Fibroblast of villous mesenchyme (primary cell): ENCODE data around the gene AGBL4. TPM values are rescaled to one million over a fixed set of nuclear protein-coding genes. Genes with fewer than 3 reads are reported as not detected.

ENCODE experiments used
- DNase-seq: peaks from one replicate; pipeline ENCODE4 v3.0.0-alpha.2; 2010; ENCODE audit warnings: low read depth
- H3K4me3 ChIP-seq: 2 replicates; pipeline ENCODE4 v1.5.1; 2011; ENCODE audit warnings: low read depth, mild to moderate bottlenecking, low read length
- total RNA-seq: library from RNA; depleted of rRNA; stranded (reverse); fragments of >200 nt; gene quantifications from 2 replicates; pipeline ENCODE4 v1.2.3, GENCODE V29; 2012
- TF ChIP-seq, protein P1 (sequence below): IDR thresholded peaks from 2 replicates; pipeline ENCODE4 v1.5.1; 2012; ENCODE audit warnings: low read depth, mild to moderate bottlenecking, low read length; ENCODE audit not compliant: insufficient read depth

AGBL4 gene
- total RNA-seq, 1 donor: not detected

DNA sequence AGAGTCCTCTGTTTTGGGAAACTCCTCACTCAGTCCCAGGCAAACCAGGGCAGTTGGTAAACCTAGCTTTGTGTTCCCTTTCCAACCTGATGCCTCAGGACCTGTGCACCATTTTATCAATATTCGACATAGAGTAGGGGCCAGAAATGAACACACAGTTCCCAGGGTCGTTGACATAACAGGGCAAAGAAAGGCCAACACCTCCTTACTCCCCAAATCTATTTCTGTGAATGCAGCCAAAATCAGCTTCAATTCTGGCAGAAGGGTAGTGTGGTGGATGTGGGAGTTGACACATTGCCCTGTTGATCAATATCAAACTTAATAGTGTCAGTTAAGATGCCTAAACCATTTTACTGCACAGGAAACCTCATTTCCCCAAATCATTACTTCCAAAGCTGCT is 1447.2 kb downstream of the AGBL4 start:
- TF ChIP-seq, protein P1, sequence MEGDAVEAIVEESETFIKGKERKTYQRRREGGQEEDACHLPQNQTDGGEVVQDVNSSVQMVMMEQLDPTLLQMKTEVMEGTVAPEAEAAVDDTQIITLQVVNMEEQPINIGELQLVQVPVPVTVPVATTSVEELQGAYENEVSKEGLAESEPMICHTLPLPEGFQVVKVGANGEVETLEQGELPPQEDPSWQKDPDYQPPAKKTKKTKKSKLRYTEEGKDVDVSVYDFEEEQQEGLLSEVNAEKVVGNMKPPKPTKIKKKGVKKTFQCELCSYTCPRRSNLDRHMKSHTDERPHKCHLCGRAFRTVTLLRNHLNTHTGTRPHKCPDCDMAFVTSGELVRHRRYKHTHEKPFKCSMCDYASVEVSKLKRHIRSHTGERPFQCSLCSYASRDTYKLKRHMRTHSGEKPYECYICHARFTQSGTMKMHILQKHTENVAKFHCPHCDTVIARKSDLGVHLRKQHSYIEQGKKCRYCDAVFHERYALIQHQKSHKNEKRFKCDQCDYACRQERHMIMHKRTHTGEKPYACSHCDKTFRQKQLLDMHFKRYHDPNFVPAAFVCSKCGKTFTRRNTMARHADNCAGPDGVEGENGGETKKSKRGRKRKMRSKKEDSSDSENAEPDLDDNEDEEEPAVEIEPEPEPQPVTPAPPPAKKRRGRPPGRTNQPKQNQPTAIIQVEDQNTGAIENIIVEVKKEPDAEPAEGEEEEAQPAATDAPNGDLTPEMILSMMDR: no peak
- H3K4me3 ChIP-seq: no peak overlapping the region
- no peak for DNase-seq

DNA sequence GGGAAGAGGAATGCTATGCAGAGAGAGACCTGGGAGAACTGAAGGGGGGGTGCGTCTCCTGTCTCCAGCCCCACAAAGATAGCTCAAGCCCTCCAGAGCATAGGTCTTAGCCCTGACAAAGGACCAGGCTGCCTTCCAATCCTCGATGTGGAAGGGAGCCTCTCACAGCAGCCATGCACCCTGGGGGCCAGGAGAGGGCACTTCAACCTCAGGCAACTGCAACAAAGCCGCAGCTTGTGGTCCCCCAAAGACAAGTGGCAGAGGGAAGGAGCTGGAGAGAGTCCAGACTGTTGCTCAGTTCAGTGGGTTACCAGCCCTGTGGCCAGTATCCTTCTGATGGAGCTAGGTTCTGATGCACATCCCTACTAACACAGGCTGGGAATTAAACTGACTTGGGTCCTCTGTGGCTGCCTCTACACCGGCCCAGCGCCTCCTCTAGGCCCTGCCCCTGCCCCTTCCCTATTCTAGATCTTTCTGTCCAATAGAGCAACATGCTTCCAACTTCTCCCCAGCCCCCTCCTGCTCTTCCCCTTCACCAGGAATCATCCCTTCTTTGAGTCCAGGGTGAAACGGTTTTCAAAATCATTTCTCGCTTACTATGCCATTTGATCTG is 1451.0 kb downstream of the AGBL4 start:
- TF ChIP-seq, protein P1: peak; percentile 43
- no peak overlapping the region for H3K4me3 ChIP-seq
- DNase-seq: peak; percentile 8

DNA sequence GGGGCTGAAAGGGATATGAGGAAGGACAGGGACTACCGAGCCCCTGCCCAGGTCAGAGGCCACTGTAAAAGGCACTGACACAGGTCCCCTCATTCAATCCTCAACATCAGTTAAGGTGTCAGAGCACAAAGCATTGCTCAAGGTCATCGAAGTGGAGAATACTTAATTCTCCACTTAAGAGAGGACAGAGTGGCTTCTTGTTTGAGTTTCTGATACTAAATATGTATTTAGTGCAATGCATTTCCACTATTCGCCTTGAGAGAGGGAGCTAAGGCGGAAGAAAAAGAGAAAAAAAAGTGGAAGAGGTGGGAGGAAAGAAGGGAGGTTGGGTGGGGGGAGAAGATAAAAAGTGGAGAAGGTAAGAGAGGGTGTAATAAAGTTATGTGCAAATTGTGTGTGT is 1451.6 kb downstream of the AGBL4 start:
- TF ChIP-seq, protein P1: no peak
- no peak overlapping the region for H3K4me3 ChIP-seq
- no peak for DNase-seq

DNA sequence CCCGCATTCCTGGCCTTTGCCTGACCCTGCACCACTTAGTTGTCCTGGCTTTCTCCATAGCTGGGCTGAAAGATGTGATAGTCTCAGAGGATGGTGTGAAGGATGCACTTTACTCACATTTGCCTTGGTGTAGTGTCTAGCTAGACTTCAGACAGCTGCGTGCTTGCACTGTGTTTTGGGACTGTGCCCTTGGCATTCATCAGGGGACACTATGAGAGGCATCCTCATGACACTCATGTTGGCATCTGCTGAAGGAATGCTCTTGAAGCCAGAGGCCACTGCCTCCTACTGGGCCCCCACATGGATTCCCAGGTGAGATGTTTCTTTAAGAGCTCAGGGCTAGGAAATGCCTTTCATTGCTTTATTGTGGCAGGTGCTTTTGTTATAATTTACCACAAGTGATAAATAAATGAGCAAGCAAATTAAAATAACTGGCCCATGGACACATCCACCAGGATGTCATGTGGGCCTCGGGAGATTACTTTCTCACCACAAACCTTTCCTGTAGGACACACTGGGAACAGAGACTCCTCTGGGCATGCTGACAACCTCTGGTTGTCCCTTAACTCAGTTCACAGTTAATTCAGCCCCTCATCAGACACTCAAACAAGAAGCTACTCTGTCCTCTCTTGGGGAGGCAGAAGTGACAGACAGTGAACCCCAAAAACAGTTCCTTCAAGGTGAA is 1452.3 kb downstream of the AGBL4 start:
- TF ChIP-seq, protein P1: no peak
- H3K4me3 ChIP-seq: no peak overlapping the region
- DNase-seq: no peak

DNA sequence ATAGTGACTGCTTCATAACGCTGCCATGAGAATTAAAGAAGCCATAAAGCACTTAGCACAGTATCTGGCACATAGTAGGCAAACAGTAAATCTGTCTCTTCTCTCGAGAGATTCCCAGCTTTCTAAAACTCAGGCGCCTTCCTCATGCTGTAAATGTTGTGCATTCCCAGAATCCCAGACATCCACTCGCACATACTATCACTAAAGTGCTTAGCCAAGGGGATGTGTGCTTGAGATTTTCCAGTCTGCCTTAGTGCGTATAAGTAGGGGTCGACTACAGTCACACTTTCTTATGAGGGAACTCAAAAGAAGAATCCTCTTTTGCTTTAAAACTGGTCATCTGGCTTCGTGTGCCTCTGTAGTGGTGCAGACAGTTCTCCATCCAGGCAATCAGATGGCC is 1453.2 kb downstream of the AGBL4 start:
- H3K4me3 ChIP-seq: no peak overlapping the region
- TF ChIP-seq, protein P1: no peak
- DNase-seq: no peak

DNA sequence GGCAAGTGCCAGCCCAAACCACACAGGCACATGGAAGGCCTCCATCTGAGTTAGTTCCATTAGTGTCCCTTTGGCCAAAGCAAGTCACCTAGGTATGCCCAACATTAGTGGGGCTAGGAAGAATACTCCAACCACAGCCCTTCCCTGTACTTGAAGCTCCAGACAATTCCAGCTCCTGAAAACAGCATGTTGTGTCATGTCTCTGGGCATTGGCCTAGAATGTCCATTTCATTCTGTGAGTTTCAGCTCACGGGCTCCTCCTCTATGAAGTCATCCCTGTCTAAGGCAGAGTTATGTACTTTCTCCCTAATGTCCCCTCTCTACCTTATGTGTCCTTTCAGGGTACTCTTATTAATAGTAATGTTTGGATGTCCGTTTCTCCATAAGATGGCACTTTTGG is 1455.3 kb downstream of the AGBL4 start:
- no peak for DNase-seq
- TF ChIP-seq, protein P1: no peak
- H3K4me3 ChIP-seq: no peak overlapping the region
